ENCODE results near the gene APOL2. TPM values are rescaled to one million over a fixed set of nuclear protein-coding genes. Genes with fewer than 3 reads are reported as not detected.

APOL2 gene
- 9.6 and 47.2 TPM in 2 replicates for total RNA-seq

GRCh38 chr22:36239401-36240171, at the start of gene APOL2:
Gene APOL2 (minus strand): TSS chr22:36239527. CDS start chr22:36233162, 6,365 bp downstream.

GRCh38 chr22:36252754-36253522, 13.6 kb upstream of the APOL2 start, which contains the start of gene APOL1:
Gene APOL1 (plus strand): TSS chr22:36253133. CDS start chr22:36254956, 1,823 bp downstream.

GRCh38 chr22:36201630-36202319, 37.6 kb downstream of the APOL2 start, which contains the start of gene APOL4:
Gene APOL4 (minus strand): TSS chr22:36201809. CDS start chr22:36201734, 75 bp downstream.

Other genes with a start within 250 kb of the APOL2 start
- gene RBFOX2, start 210.7 kb downstream of the APOL2 start, total RNA-seq: 75.2 and 85.3 TPM in 2 replicates
- 0.21 and 2.9 TPM in 2 replicates for gene APOL3, start 78.8 kb downstream of the APOL2 start, total RNA-seq
- not detected in 2 replicates for gene APOL4, start 37.7 kb downstream of the APOL2 start, total RNA-seq
- gene APOL1, start 13.6 kb upstream of the APOL2 start, total RNA-seq: 7.2 and 56.9 TPM in 2 replicates
- gene MYH9, start 148.4 kb upstream of the APOL2 start, total RNA-seq: 215 and 642 TPM in 2 replicates
- 10.6 and 12.6 TPM in 2 replicates for gene TXN2, start 242.1 kb upstream of the APOL2 start, total RNA-seq

Data from tracheal epithelial cell (primary cell).